Trophoblast cell (in vitro differentiated cells and primary cell): Measurements from ENCODE around the gene TK2.

ENCODE experiments used
- DNase-seq, 2 donors: peaks; one replicate each; pipeline ENCODE4 v3.0.0-alpha.2; 2016
- H2AFZ ChIP-seq: 2 replicates; pipeline ENCODE4 v1.6.1; 2013; ENCODE audit warnings: low read length, moderate library complexity, mild to moderate bottlenecking; ENCODE audit not compliant: insufficient read depth, poor library complexity
- H2AK5ac ChIP-seq: 2 replicates; pipeline ENCODE4 v1.6.1; 2013; ENCODE audit warnings: mild to moderate bottlenecking, low read length
- H2BK120ac ChIP-seq: 2 replicates; pipeline ENCODE4 v1.6.1; 2013; ENCODE audit warnings: low read length, mild to moderate bottlenecking, moderate library complexity; ENCODE audit not compliant: insufficient read depth, poor library complexity
- H2BK12ac ChIP-seq: 2 replicates; pipeline ENCODE4 v1.6.1; 2013; ENCODE audit warnings: mild to moderate bottlenecking, low read length, moderate library complexity
- H2BK5ac ChIP-seq: 2 replicates; pipeline ENCODE4 v1.6.1; 2013; ENCODE audit warnings: low read length, low read depth, moderate library complexity, mild to moderate bottlenecking; ENCODE audit not compliant: poor library complexity
- H3K14ac ChIP-seq: 2 replicates; pipeline ENCODE4 v1.6.1; 2013; ENCODE audit warnings: mild to moderate bottlenecking, low read length
- H3K18ac ChIP-seq: 2 replicates; pipeline ENCODE4 v1.6.1; 2013; ENCODE audit warnings: mild to moderate bottlenecking, low read length
- H3K23ac ChIP-seq: 2 replicates; pipeline ENCODE4 v1.6.1; 2013; ENCODE audit warnings: low read length
- H3K27ac ChIP-seq: 2 replicates; pipeline ENCODE4 v1.5.1; 2013; ENCODE audit warnings: low read depth, mild to moderate bottlenecking, inconsistent platforms, low read length, moderate library complexity
- H3K27me3 ChIP-seq: 2 replicates; pipeline ENCODE4 v1.6.1; 2013; ENCODE audit warnings: inconsistent platforms, mild to moderate bottlenecking, low read length, moderate library complexity; ENCODE audit not compliant: insufficient read depth
- H3K36me3 ChIP-seq, 2 experiments: 1 replicate in 1 of 2; 2 replicates in 1 of 2; pipeline ENCODE4 v1.6.1; 2013; ENCODE audit warnings: low read length in 2 of 2, mild to moderate bottlenecking in 2 of 2, moderate library complexity in 1 of 2; ENCODE audit not compliant: insufficient read depth in 2 of 2, control insufficient read depth in 1 of 2
- H3K4ac ChIP-seq: 2 replicates; pipeline ENCODE4 v1.6.1; 2013; ENCODE audit warnings: low read depth, mild to moderate bottlenecking, low read length, moderate library complexity
- H3K4me1 ChIP-seq, 2 experiments: 1 replicate in 1 of 2; 2 replicates in 1 of 2; pipeline ENCODE4 v1.6.1; 2013; ENCODE audit warnings: low read length in 2 of 2, mild to moderate bottlenecking in 2 of 2, moderate library complexity in 1 of 2; ENCODE audit not compliant: insufficient read depth in 2 of 2, control insufficient read depth in 1 of 2
- H3K4me2 ChIP-seq: 2 replicates; pipeline ENCODE4 v1.6.1; 2013; ENCODE audit warnings: inconsistent platforms, mild to moderate bottlenecking, low read length, moderate library complexity
- H3K4me3 ChIP-seq: 2 replicates; pipeline ENCODE4 v1.5.1; 2013; ENCODE audit warnings: mild to moderate bottlenecking, low read depth, low read length, inconsistent platforms
- H3K79me1 ChIP-seq: one replicate; pipeline ENCODE4 v1.6.1; 2013; ENCODE audit warnings: low read length
- H3K79me2 ChIP-seq: 2 replicates; pipeline ENCODE4 v1.6.1; 2013; ENCODE audit warnings: low read length, mild to moderate bottlenecking; ENCODE audit not compliant: control insufficient read depth, insufficient read depth, poor library complexity
- H3K9ac ChIP-seq: 2 replicates; pipeline ENCODE4 v1.6.1; 2013; ENCODE audit warnings: mild to moderate bottlenecking, low read length
- H3K9me3 ChIP-seq: 2 replicates; pipeline ENCODE4 v1.6.1; 2013; ENCODE audit warnings: low read depth, mild to moderate bottlenecking, control low read depth, inconsistent platforms, low read length; ENCODE audit not compliant: insufficient read depth
- H4K12ac ChIP-seq: 2 replicates; pipeline ENCODE4 v1.6.1; 2013; ENCODE audit warnings: low read depth, mild to moderate bottlenecking, low read length, moderate library complexity
- H4K8ac ChIP-seq: 2 replicates; pipeline ENCODE4 v1.6.1; 2013; ENCODE audit warnings: low read depth, mild to moderate bottlenecking, low read length, moderate library complexity
- H4K91ac ChIP-seq: one replicate; pipeline ENCODE4 v1.6.1; 2013; ENCODE audit warnings: low read depth, mild to moderate bottlenecking, low read length, moderate library complexity
- WGBS: extraction: QIAGEN DNeasy Blood & Tissue Kit; methylation state at CpG from one replicate; pipeline ENCODE4 v1.1.7; 2013; ENCODE audit warnings: missing lambda C conversion rate; ENCODE audit not compliant: insufficient read length, insufficient coverage; ENCODE audit errors: extremely low coverage; 5-methylcytosine and 5-hydroxymethylcytosine counted together

TK2 gene

GRCh38 chr16:66553223-66553622, 3.3 kb upstream of the TK2 start:
- Histone ChIP-seq H3K27ac (no peak overlapping the region), H3K79me2 (peaks cover 14% of the 10 kb centered on the region), H2BK12ac (no peak overlapping the region), H3K27me3 (no peaks in the 10 kb centered on the region), H3K23ac (no peak overlapping the region), H3K79me1 (peaks cover 19% of the 10 kb centered on the region), H3K4ac (no peak overlapping the region), H4K12ac (no peak overlapping the region), H3K4me3 (no peak overlapping the region), H2BK120ac (no peak overlapping the region), H4K91ac (no peak overlapping the region), H3K18ac (no peak overlapping the region), H2AK5ac (no peak overlapping the region), H3K9me3 (peaks cover 2% of the 10 kb centered on the region), H3K36me3 (no peaks in the 10 kb centered on the region), H3K4me1 (peaks cover 14 to 17% of the 10 kb centered on the region in 2 experiments), H3K9ac (no peak overlapping the region), H3K14ac (no peak overlapping the region), H3K4me2 (no peak overlapping the region), H4K8ac (no peak overlapping the region), H2AFZ (no peak overlapping the region), H2BK5ac (no peak overlapping the region)
- no CpG with 5 or more reads among the region's 8 CpGs for WGBS
- peak in 1 of 2 donors; percentile 29 for DNase-seq

- Histone ChIP-seq H3K36me3 (no peaks in the 10 kb centered on the region), H3K79me2 (peaks cover 14% of the 10 kb centered on the region), H3K4me2 (peak within 1 kb of the TSS; percentile 87), H3K14ac (peak within 1 kb of the TSS; percentile 88), H3K4me3 (peak within 1 kb of the TSS; percentile 69), H3K9me3 (peaks cover 3% of the 10 kb centered on the region), H4K12ac (peak within 1 kb of the TSS; percentile 91), H3K23ac (no peak within 1 kb of the TSS), H4K8ac (peak within 1 kb of the TSS; percentile 99), H2BK12ac (peak within 1 kb of the TSS; percentile 23), H4K91ac (peak within 1 kb of the TSS; percentile 70), H3K27ac (peak within 1 kb of the TSS; percentile 23), H3K79me1 (peaks cover 19% of the 10 kb centered on the region), H3K4ac (peak within 1 kb of the TSS; percentile 71), H3K9ac (peak within 1 kb of the TSS; percentile 78), H3K18ac (peak within 1 kb of the TSS; percentile 90), H3K4me1 (peaks cover 14 to 17% of the 10 kb centered on the region in 2 experiments), H2AK5ac (peak within 1 kb of the TSS; percentile 71), H2AFZ (peak within 1 kb of the TSS; percentile 86), H2BK5ac (peak within 1 kb of the TSS; percentile 37), H2BK120ac (peak within 1 kb of the TSS; percentile 29), H3K27me3 (no peaks in the 10 kb centered on the region)
- WGBS, result no CpG with 5 or more reads among the region's 63 CpGs
- peak; percentile 92 to 98 for DNase-seq
Measured at GRCh38 chr16:66552286-66553177, 2.6 kb upstream of the TK2 start, which contains the start of gene CKLF. TSS of gene CKLF (plus strand) at chr16:66552576. CDS start at chr16:66552716, 140 bp downstream.

GRCh38 chr16:66551788-66552285, 1.9 kb upstream of the TK2 start:
- Histone ChIP-seq H3K9me3 (peaks cover 3% of the 10 kb centered on the region), H2AFZ (peak overlapping the region; percentile 86), H3K36me3 (no peaks in the 10 kb centered on the region), H3K4me3 (peak overlapping the region; percentile 69), H4K12ac (peak overlapping the region; percentile 91), H2BK120ac (peak overlapping the region; percentile 29), H3K27me3 (no peaks in the 10 kb centered on the region), H4K8ac (peak overlapping the region; percentile 99), H3K4me1 (peaks cover 14 to 17% of the 10 kb centered on the region in 2 experiments), H3K4ac (peak overlapping the region; percentile 71), H3K79me1 (peaks cover 19% of the 10 kb centered on the region), H3K79me2 (peaks cover 14% of the 10 kb centered on the region), H3K27ac (no peak overlapping the region), H2BK12ac (no peak overlapping the region), H2BK5ac (no peak overlapping the region), H2AK5ac (no peak overlapping the region), H3K23ac (no peak overlapping the region), H3K4me2 (peak overlapping the region; percentile 87), H3K18ac (peak overlapping the region; percentile 90), H3K14ac (peak overlapping the region; percentile 88), H3K9ac (no peak overlapping the region), H4K91ac (peak overlapping the region; percentile 63)
- WGBS, result no CpG with 5 or more reads among the region's 8 CpGs
- DNase-seq, result peak in 1 of 2 donors; percentile 24

- H4K8ac ChIP-seq, result no peak overlapping the region
- peaks cover 19% of the 10 kb centered on the region for H3K79me1 ChIP-seq
- no peak overlapping the region for H3K9ac ChIP-seq
- no peak overlapping the region for H3K4me2 ChIP-seq
- no CpG with 5 or more reads among the region's 6 CpGs for WGBS
- H3K9me3 ChIP-seq, result peaks cover 3% of the 10 kb centered on the region
- peaks cover 14% of the 10 kb centered on the region for H3K79me2 ChIP-seq
- H2AFZ ChIP-seq, result no peak overlapping the region
- peaks cover 14 to 17% of the 10 kb centered on the region in 2 experiments for H3K4me1 ChIP-seq
- H2AK5ac ChIP-seq, result no peak overlapping the region
- no peak overlapping the region for H4K12ac ChIP-seq
- H4K91ac ChIP-seq, result no peak overlapping the region
- H3K18ac ChIP-seq, result no peak overlapping the region
- no peak overlapping the region for H2BK5ac ChIP-seq
- no peak overlapping the region for H2BK12ac ChIP-seq
- no peak overlapping the region for H3K4ac ChIP-seq
- H3K4me3 ChIP-seq, result no peak overlapping the region
- H3K27me3 ChIP-seq, result no peaks in the 10 kb centered on the region
- no peaks in the 10 kb centered on the region for H3K36me3 ChIP-seq
- H3K27ac ChIP-seq, result no peak overlapping the region
- peak in 1 of 2 donors; percentile 56 for DNase-seq
- H3K23ac ChIP-seq, result no peak overlapping the region
- H3K14ac ChIP-seq, result no peak overlapping the region
- no peak overlapping the region for H2BK120ac ChIP-seq
Measured at GRCh38 chr16:66551348-66551759, 1.4 kb upstream of the TK2 start.
